ENCODE data around the gene KLHL9.

- TF ChIP-seq POLR2AphosphoS5 (IDR thresholded peaks at IDR 0.05; ENCODE audit: low read depth, low read length) (no peak), POLR2A (IDR thresholded peaks at IDR 0.05; ENCODE audit: low read depth, low read length) (no peak), PAX5 (IDR thresholded peaks at IDR 0.05; ENCODE audit: insufficient read depth, low read length, severe bottlenecking) (no peak)
Measured at GRCh38 chr9:21314152-21314551, 21.1 kb downstream of the KLHL9 start.
